ENCODE measurements around the gene CPNE5. TPM values are rescaled to one million over a fixed set of nuclear protein-coding genes. Genes with fewer than 3 reads are reported as not detected.

Gene CPNE5
- total RNA-seq, 1 experiment from 2014 or later, result 0.37 TPM

DNA sequence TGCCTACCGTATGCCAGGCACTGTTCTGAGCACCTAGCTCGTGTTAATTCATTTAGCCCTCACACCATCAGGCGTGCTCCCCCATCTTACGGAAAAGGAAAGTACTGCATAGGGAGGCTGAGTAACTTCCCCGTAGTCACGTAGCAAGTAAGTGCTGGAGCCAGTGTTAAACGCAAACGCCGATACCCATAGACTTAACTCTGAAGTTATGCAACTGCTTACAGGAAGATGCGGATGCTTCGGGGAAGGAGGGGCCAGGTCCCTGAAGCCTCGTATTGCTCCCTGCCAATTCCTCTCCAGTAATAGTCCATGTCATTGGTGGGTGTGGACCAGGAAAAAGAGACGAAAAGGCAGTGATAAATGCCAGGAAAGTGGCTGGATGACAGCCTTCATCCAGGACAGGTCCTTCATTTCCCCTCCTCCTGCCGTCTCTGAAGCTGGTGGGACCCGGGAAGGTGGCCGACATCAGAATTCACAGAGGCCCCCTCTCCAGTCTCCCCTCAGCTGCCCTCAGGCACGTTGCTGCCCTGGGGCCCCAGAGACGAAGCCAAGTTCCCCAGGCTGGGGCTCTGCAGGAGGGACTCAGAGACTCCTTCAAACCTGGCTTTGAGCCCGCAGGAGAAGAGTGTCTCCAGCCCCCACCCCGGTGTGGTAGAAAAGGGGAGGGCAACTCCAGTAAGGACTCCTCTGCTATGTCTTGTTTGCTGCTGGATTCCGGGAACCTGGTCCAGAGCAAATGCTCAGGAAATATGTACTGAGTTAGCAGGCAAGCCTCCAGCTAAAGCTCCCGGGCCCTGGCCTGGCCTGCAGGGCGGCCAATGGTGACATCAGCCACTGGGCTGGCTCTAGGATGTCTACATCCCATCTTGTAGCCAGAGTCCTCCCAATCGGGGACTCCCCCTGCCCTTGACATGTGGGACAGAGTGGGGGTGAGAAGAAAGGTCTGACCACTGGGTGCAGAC, 103.9 kb downstream of the CPNE5 start:
- no peak overlapping the region for H3K4me2 ChIP-seq
- H3K4me3 ChIP-seq, result no peak overlapping the region
- H3K9me2 ChIP-seq (ENCODE audit: insufficient read depth), result no peaks in the 10 kb centered on the region
- TF ChIP-seq EZH2 (IDR thresholded peaks at IDR 0.05; ENCODE audit: low read depth), result no peak
- TF ChIP-seq, protein P1, sequence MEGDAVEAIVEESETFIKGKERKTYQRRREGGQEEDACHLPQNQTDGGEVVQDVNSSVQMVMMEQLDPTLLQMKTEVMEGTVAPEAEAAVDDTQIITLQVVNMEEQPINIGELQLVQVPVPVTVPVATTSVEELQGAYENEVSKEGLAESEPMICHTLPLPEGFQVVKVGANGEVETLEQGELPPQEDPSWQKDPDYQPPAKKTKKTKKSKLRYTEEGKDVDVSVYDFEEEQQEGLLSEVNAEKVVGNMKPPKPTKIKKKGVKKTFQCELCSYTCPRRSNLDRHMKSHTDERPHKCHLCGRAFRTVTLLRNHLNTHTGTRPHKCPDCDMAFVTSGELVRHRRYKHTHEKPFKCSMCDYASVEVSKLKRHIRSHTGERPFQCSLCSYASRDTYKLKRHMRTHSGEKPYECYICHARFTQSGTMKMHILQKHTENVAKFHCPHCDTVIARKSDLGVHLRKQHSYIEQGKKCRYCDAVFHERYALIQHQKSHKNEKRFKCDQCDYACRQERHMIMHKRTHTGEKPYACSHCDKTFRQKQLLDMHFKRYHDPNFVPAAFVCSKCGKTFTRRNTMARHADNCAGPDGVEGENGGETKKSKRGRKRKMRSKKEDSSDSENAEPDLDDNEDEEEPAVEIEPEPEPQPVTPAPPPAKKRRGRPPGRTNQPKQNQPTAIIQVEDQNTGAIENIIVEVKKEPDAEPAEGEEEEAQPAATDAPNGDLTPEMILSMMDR (conservative IDR thresholded peaks at IDR 0.05), result no peak
- H3K79me2 ChIP-seq (ENCODE audit: low read depth), result no peaks in the 10 kb centered on the region
- H3K9me3 ChIP-seq (ENCODE audit: insufficient read depth, low read depth), result no peaks in the 10 kb centered on the region
- no peaks in the 10 kb centered on the region for H3K36me3 ChIP-seq (ENCODE audit: low read depth)
- H3K27me3 ChIP-seq (ENCODE audit: insufficient read depth, low read depth), result no peaks in the 10 kb centered on the region
- peak in 1 of 2 experiments; percentile 35 for DNase-seq
- H4K20me1 ChIP-seq (ENCODE audit: insufficient read depth), result no peaks in the 10 kb centered on the region
- no peak overlapping the region for H2AFZ ChIP-seq
- no peaks in the 10 kb centered on the region for H3K4me1 ChIP-seq (replicated peaks; ENCODE audit: insufficient read depth)
- intact Hi-C loops (cut with micrococcal nuclease; ENCODE audit: unreplicated experiment), result no loop called here
- no peak overlapping the region for H3K27ac ChIP-seq
- CTCF ChIA-PET, result interaction anchor here (0.7 kb wide), 1 partner anchor 349 kb away, joined by 8 read pairs; no protein-coding TSS in a partner anchor
- BruUV-seq (replicated peaks), result no TSS peak
- POLR2A ChIA-PET (ENCODE audit: unreplicated experiment), result interaction anchor here (0.6 kb wide), 2 partner anchors 20 to 308 kb away, joined by 3 to 5 read pairs; no protein-coding TSS in a partner anchor
- no peaks in the 10 kb centered on the region for H3F3A ChIP-seq (ENCODE audit: insufficient read depth, low read depth)

DNA sequence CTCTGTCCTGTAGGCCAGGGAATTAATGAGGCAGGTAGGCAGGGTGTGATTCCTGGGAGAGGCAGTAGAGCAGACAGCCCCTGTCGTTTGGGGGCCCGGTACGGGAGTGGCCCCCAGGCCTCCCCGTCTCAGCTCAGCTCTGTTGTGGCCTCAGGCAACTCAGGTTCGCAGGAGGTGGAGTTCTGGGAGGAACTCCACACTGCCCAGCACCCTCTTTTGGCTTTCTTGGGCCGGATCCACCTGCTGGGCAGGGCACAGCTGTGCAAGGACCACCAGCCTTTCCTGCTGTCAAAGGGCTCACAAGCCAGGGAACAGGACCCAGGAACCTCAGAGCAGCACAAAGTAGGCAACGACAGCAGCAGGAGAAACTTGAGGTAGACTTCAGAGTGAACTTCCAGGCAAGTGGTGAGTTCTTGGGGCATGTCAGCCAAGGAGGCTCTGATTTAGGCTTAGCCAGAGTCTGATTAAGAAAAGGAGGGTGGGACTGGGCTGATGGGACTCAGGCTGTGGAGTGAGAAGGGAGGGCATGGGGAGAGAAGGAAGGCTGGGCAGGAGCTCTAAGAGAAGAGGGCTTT, 104.7 kb downstream of the CPNE5 start:
- intact Hi-C loops (cut with micrococcal nuclease; ENCODE audit: unreplicated experiment), result no loop called here
- TF ChIP-seq EZH2 (IDR thresholded peaks at IDR 0.05; ENCODE audit: low read depth), result no peak
- TF ChIP-seq, protein P1 (conservative IDR thresholded peaks at IDR 0.05), result no peak
- Histone ChIP-seq H3K9me2 (ENCODE audit: insufficient read depth) (no peaks in the 10 kb centered on the region), H3K4me3 (no peak overlapping the region), H3K4me2 (no peak overlapping the region), H2AFZ (no peak overlapping the region), H4K20me1 (ENCODE audit: insufficient read depth) (no peaks in the 10 kb centered on the region), H3K27ac (no peak overlapping the region), H3K4me1 (replicated peaks; ENCODE audit: insufficient read depth) (no peaks in the 10 kb centered on the region), H3K36me3 (ENCODE audit: low read depth) (no peaks in the 10 kb centered on the region), H3K27me3 (ENCODE audit: insufficient read depth, low read depth) (no peaks in the 10 kb centered on the region), H3F3A (ENCODE audit: insufficient read depth, low read depth) (no peaks in the 10 kb centered on the region), H3K9me3 (ENCODE audit: insufficient read depth, low read depth) (no peaks in the 10 kb centered on the region), H3K79me2 (ENCODE audit: low read depth) (no peaks in the 10 kb centered on the region)
- CTCF ChIA-PET, result interaction anchor here (0.7 kb wide), 1 partner anchor 348 kb away, joined by 8 read pairs; no protein-coding TSS in a partner anchor
- POLR2A ChIA-PET (ENCODE audit: unreplicated experiment), result interaction anchor here (0.6 kb wide), 1 partner anchor 307 kb away, joined by 5 read pairs; no protein-coding TSS in a partner anchor
- DNase-seq, result no peak
- no TSS peak for BruUV-seq (replicated peaks)

DNA sequence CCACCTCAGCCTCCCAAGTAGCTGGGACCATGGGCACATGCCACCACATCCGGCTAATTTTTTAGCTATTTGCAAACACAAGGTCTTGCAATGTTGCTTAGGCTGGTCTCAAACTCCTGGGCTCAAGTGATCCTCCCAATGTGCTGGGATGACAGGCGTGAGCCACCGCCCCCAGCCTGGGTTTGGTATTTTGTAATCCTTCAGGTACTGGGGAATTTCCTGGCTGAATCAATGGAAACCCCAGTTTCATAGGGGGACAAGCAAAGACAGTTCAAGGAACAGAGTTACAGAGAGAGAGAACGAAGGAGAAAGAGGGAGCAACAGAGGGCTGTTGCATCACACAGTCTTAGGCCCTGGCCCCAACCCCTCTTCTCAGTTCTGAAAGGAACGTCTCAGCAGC, 105.9 kb downstream of the CPNE5 start:
- POLR2A ChIA-PET (ENCODE audit: unreplicated experiment), result no interaction called here

More for the DNA sequence above, 105.9 kb downstream of the CPNE5 start:
- intact Hi-C loops (cut with micrococcal nuclease; ENCODE audit: unreplicated experiment), result no loop called here
- DNase-seq, result no peak
- Histone ChIP-seq H3F3A (ENCODE audit: insufficient read depth, low read depth) (no peaks in the 10 kb centered on the region), H3K27me3 (ENCODE audit: insufficient read depth, low read depth) (no peaks in the 10 kb centered on the region), H4K20me1 (ENCODE audit: insufficient read depth) (no peaks in the 10 kb centered on the region), H3K4me1 (replicated peaks; ENCODE audit: insufficient read depth) (no peaks in the 10 kb centered on the region), H3K79me2 (ENCODE audit: low read depth) (no peaks in the 10 kb centered on the region), H3K4me3 (no peak overlapping the region), H3K36me3 (ENCODE audit: low read depth) (no peaks in the 10 kb centered on the region), H3K9me2 (ENCODE audit: insufficient read depth) (no peaks in the 10 kb centered on the region), H2AFZ (no peak overlapping the region), H3K9me3 (ENCODE audit: insufficient read depth, low read depth) (no peaks in the 10 kb centered on the region), H3K4me2 (no peak overlapping the region), H3K27ac (no peak overlapping the region)
- no TSS peak for BruUV-seq (replicated peaks)
- TF ChIP-seq, protein P1 (conservative IDR thresholded peaks at IDR 0.05), result no peak
- TF ChIP-seq EZH2 (IDR thresholded peaks at IDR 0.05; ENCODE audit: low read depth), result no peak
- CTCF ChIA-PET, result no interaction called here

Data from PC-9 (cell line).